H9 (cell line): Measurements from ENCODE around the gene THRAP3. TPM values are rescaled to one million over a fixed set of nuclear protein-coding genes. Genes with fewer than 3 reads are reported as not detected.

ENCODE experiments used
- DNase-seq: peaks from one replicate; pipeline ENCODE4 v3.0.0-alpha.2; 2017
- H2AFZ ChIP-seq: one replicate; pipeline ENCODE4 v1.6.1; 2013; ENCODE audit warnings: mild to moderate bottlenecking, low read length, control low read depth, moderate library complexity
- H2AK5ac ChIP-seq: 2 replicates; pipeline ENCODE4 v1.6.1; 2013; ENCODE audit warnings: low read length, control low read depth, mixed read lengths; ENCODE audit not compliant: insufficient read length
- H2BK120ac ChIP-seq: one replicate; pipeline ENCODE4 v1.6.1; 2013; ENCODE audit warnings: low read depth, mild to moderate bottlenecking, low read length, control low read depth, inconsistent platforms; ENCODE audit not compliant: poor library complexity, severe bottlenecking
- H2BK12ac ChIP-seq: 2 replicates; pipeline ENCODE4 v1.6.1; 2013; ENCODE audit warnings: low read length, control low read depth, mixed read lengths, low read depth; ENCODE audit not compliant: insufficient read length
- H2BK15ac ChIP-seq: 2 replicates; pipeline ENCODE4 v1.6.1; 2013; ENCODE audit warnings: low read depth, low read length, control low read depth
- H2BK20ac ChIP-seq: one replicate; pipeline ENCODE4 v1.6.1; 2013; ENCODE audit warnings: low read depth, mild to moderate bottlenecking, low read length, control low read depth, inconsistent platforms; ENCODE audit not compliant: poor library complexity, severe bottlenecking
- H2BK5ac ChIP-seq: 2 replicates; pipeline ENCODE4 v1.6.1; 2013; ENCODE audit warnings: low read length, control low read depth, mixed read lengths; ENCODE audit not compliant: insufficient read length
- H3K14ac ChIP-seq: 2 replicates; pipeline ENCODE4 v1.6.1; 2013; ENCODE audit warnings: low read length, control low read depth; ENCODE audit not compliant: insufficient read depth
- H3K18ac ChIP-seq: 2 replicates; pipeline ENCODE4 v1.6.1; 2013; ENCODE audit warnings: low read depth, mild to moderate bottlenecking, mixed read lengths, low read length, control low read depth; ENCODE audit not compliant: insufficient read length
- H3K23ac ChIP-seq: 2 replicates; pipeline ENCODE4 v1.6.1; 2013; ENCODE audit warnings: low read length, control low read depth, mixed read lengths, low read depth; ENCODE audit not compliant: insufficient read length
- H3K23me2 ChIP-seq: 2 replicates; pipeline ENCODE4 v1.6.1; 2013; ENCODE audit warnings: low read depth, mild to moderate bottlenecking, mixed read lengths, low read length, control low read depth; ENCODE audit not compliant: insufficient read length, poor library complexity, severe bottlenecking
- H3K27ac ChIP-seq: 2 replicates; pipeline ENCODE4 v1.5.1; 2013; ENCODE audit warnings: low read length, control low read depth, mixed read lengths, low read depth; ENCODE audit not compliant: insufficient read length
- H3K27me3 ChIP-seq: 2 replicates; pipeline ENCODE4 v1.6.1; 2013; ENCODE audit warnings: low read length, control low read depth, inconsistent platforms; ENCODE audit not compliant: insufficient read depth
- H3K4ac ChIP-seq: 2 replicates; pipeline ENCODE4 v1.6.1; 2013; ENCODE audit warnings: low read depth, mild to moderate bottlenecking, control low read depth, inconsistent platforms, low read length, moderate library complexity
- H3K4me1 ChIP-seq: 2 replicates; pipeline ENCODE4 v1.6.1; 2013; ENCODE audit warnings: low read length, control low read depth, inconsistent platforms; ENCODE audit not compliant: insufficient read depth
- H3K4me2 ChIP-seq: 2 replicates; pipeline ENCODE4 v1.6.1; 2013; ENCODE audit warnings: low read length, control low read depth, mixed read lengths; ENCODE audit not compliant: insufficient read length, insufficient read depth
- H3K56ac ChIP-seq: 2 replicates; pipeline ENCODE4 v1.6.1; 2013; ENCODE audit warnings: low read depth, mild to moderate bottlenecking, mixed read lengths, low read length, control low read depth; ENCODE audit not compliant: insufficient read length
- H3K79me1 ChIP-seq: 2 replicates; pipeline ENCODE4 v1.6.1; 2013; ENCODE audit warnings: low read depth, mild to moderate bottlenecking, moderate library complexity, low read length, control low read depth, inconsistent platforms; ENCODE audit not compliant: insufficient read depth, poor library complexity, severe bottlenecking
- H3K79me2 ChIP-seq: 2 replicates; pipeline ENCODE4 v1.6.1; 2013; ENCODE audit warnings: low read length, control low read depth, inconsistent platforms; ENCODE audit not compliant: insufficient read depth
- H3K9ac ChIP-seq: 2 replicates; pipeline ENCODE4 v1.6.1; 2013; ENCODE audit warnings: low read length, control low read depth, mixed read lengths; ENCODE audit not compliant: insufficient read length; ENCODE audit errors: extremely low read depth
- H3K9me3 ChIP-seq: one replicate; pipeline ENCODE4 v1.6.1; 2013; ENCODE audit warnings: low read depth, low read length, inconsistent platforms; ENCODE audit not compliant: control insufficient read depth
- H3T11ph ChIP-seq: one replicate; pipeline ENCODE4 v1.6.1; 2013; ENCODE audit warnings: mild to moderate bottlenecking, low read length, control low read depth, inconsistent platforms
- H4K20me1 ChIP-seq: one replicate; pipeline ENCODE4 v1.6.1; 2013; ENCODE audit not compliant: control insufficient read depth, insufficient read length, insufficient read depth
- H4K5ac ChIP-seq: 2 replicates; pipeline ENCODE4 v1.6.1; 2013; ENCODE audit warnings: low read depth, mild to moderate bottlenecking, mixed read lengths, low read length, control low read depth; ENCODE audit not compliant: insufficient read length
- H4K8ac ChIP-seq: replicated peaks from 2 replicates; pipeline ENCODE4 v1.6.1; 2013; ENCODE audit warnings: low read length, control low read depth, mixed read lengths, low read depth; ENCODE audit not compliant: insufficient read length
- H4K91ac ChIP-seq: 2 replicates; pipeline ENCODE4 v1.6.1; 2013; ENCODE audit warnings: low read depth, mild to moderate bottlenecking, moderate library complexity, mixed read lengths, low read length, control low read depth; ENCODE audit not compliant: insufficient read length
- H3K27ac Mint-ChIP-seq, 3 experiments: 2 replicates in 2 of 3; 3 replicates in 1 of 3; pipeline ENCODE4 v1.8.0; 2020 to 2021; ENCODE audit warnings: mixed read lengths in 3 of 3, mild to moderate bottlenecking in 1 of 3, moderate library complexity in 1 of 3
- H3K27me3 Mint-ChIP-seq: 2 replicates; pipeline ENCODE4 v1.8.0; 2021; ENCODE audit warnings: low read depth, mild to moderate bottlenecking, moderate library complexity, mixed read lengths
- H3K36me3 Mint-ChIP-seq, 3 experiments: 2 replicates in 2 of 3; 3 replicates in 1 of 3; pipeline ENCODE4 v1.8.0; 2020 to 2021; ENCODE audit warnings: low read depth in 3 of 3, mixed read lengths in 3 of 3; ENCODE audit not compliant: insufficient read depth in 1 of 3
- H3K4me1 Mint-ChIP-seq, 2 experiments: 2 replicates each; pipeline ENCODE4 v1.8.0; 2020; ENCODE audit warnings: mixed read lengths in 2 of 2
- H3K4me3 Mint-ChIP-seq, 2 experiments: 2 replicates in 1 of 2; 3 replicates in 1 of 2; pipeline ENCODE4 v1.8.0; 2020 to 2021; ENCODE audit warnings: mild to moderate bottlenecking in 2 of 2, mixed read lengths in 2 of 2, moderate library complexity in 1 of 2
- H3K9me3 Mint-ChIP-seq, 2 experiments: 2 replicates in 1 of 2; 3 replicates in 1 of 2; pipeline ENCODE4 v1.8.0; 2020; ENCODE audit warnings: mild to moderate bottlenecking in 2 of 2, mixed read lengths in 2 of 2, moderate library complexity in 1 of 2
- CTCF ChIP-seq: fragments of 200-600 bp; sonication (generic); conservative IDR thresholded peaks from 3 replicates; pipeline ENCODE4 v1.8.0; 2021; ENCODE audit warnings: antibody characterized with exemption, mild to moderate bottlenecking
- WGBS: extraction: QIAGEN DNeasy Blood & Tissue Kit; methylation state at CpG from one replicate; pipeline ENCODE4 v1.1.7; 2013; ENCODE audit warnings: missing lambda C conversion rate, low lambda C conversion rate, mixed read lengths; ENCODE audit not compliant: insufficient read length; ENCODE audit errors: extremely low coverage; 5-methylcytosine and 5-hydroxymethylcytosine counted together
- total RNA-seq: library from RNA; stranded (reverse); gene quantifications from 2 replicates; pipeline ENCODE4 v1.2.1, GENCODE V29; 2021

THRAP3 gene
- total RNA-seq, 1 experiment from 2014 or later = 186 TPM

GRCh38 chr1:36304970-36305914, 81.0 kb downstream of the THRAP3 start:
- H3K36me3 Mint-ChIP-seq = peaks cover 30 to 63% (median 62%) of the 10 kb centered on the region in 3 experiments
- H3K27ac Mint-ChIP-seq = peak overlapping the region; percentile 48 to 96 (median 96); a peak in 5 of 7 replicates
- no peaks in the 10 kb centered on the region; the same call in 1 of the 2 replicates for H3K27me3 Mint-ChIP-seq
- Histone ChIP-seq H2AFZ (no peak overlapping the region), H2BK15ac (no peak overlapping the region), H2BK120ac (no peak overlapping the region), H3K56ac (no peak overlapping the region), H3K79me1 (no peaks in the 10 kb centered on the region), H3K23ac (no peak overlapping the region), H2BK12ac (no peak overlapping the region), H3K27ac (no peak overlapping the region), H4K8ac (no peak overlapping the region), H3K4me1 (peaks cover 3% of the 10 kb centered on the region; the same call in 1 of the 2 replicates), H4K91ac (no peak overlapping the region), H3K9me3 (no peaks in the 10 kb centered on the region), H3K4me2 (peak overlapping the region; percentile 62), H3T11ph (no peak overlapping the region), H4K5ac (no peak overlapping the region), H3K9ac (no peak overlapping the region), H2AK5ac (no peak overlapping the region), H3K23me2 (peaks cover 8% of the 10 kb centered on the region), H3K14ac (no peak overlapping the region), H3K18ac (no peak overlapping the region), H3K4ac (no peak overlapping the region), H2BK20ac (no peak overlapping the region), H4K20me1 (no peaks in the 10 kb centered on the region), H2BK5ac (no peak overlapping the region), H3K27me3 (no peaks in the 10 kb centered on the region), H3K79me2 (no peaks in the 10 kb centered on the region)
- no peak for DNase-seq
- peak overlapping the region; percentile 91 to 92 for H3K4me3 Mint-ChIP-seq
- no CpG with 5 or more reads among the region's 10 CpGs for WGBS
- peaks cover 16 to 19% of the 10 kb centered on the region in 2 experiments for H3K4me1 Mint-ChIP-seq
- no peaks in the 10 kb centered on the region for H3K9me3 Mint-ChIP-seq
- no peak for TF ChIP-seq CTCF
